ENCODE results near the gene RNU5B-1.

Gene RNU5B-1

DNA sequence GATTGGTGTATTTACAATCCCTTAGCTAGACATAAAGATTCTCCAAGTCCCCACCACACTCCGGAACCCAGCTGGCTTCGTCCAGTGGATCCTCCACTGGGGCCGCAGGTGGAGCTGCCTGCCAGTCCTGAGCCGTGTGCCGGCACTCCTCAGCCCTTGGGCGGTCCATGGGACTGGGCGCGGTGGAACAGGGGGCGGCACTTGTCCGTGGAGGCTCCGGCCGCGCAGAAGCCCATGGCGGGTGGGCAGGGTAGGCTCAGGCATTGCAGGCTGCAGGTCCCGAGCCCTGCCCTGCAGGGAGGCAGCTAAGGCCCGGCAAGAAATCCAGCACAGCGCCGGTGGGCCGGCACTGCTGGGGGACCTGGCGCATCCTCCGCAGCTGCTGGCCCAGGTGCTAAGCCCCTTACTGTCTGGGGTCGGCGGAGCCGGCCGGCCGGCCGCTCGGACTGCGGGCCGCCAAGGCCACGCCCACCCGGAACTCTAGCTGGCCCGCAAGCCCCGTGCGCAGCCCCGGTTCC lies 3.5 kb upstream of the RNU5B-1 start:
- ATAC-seq, result no peak
- TF ChIP-seq, protein P1, sequence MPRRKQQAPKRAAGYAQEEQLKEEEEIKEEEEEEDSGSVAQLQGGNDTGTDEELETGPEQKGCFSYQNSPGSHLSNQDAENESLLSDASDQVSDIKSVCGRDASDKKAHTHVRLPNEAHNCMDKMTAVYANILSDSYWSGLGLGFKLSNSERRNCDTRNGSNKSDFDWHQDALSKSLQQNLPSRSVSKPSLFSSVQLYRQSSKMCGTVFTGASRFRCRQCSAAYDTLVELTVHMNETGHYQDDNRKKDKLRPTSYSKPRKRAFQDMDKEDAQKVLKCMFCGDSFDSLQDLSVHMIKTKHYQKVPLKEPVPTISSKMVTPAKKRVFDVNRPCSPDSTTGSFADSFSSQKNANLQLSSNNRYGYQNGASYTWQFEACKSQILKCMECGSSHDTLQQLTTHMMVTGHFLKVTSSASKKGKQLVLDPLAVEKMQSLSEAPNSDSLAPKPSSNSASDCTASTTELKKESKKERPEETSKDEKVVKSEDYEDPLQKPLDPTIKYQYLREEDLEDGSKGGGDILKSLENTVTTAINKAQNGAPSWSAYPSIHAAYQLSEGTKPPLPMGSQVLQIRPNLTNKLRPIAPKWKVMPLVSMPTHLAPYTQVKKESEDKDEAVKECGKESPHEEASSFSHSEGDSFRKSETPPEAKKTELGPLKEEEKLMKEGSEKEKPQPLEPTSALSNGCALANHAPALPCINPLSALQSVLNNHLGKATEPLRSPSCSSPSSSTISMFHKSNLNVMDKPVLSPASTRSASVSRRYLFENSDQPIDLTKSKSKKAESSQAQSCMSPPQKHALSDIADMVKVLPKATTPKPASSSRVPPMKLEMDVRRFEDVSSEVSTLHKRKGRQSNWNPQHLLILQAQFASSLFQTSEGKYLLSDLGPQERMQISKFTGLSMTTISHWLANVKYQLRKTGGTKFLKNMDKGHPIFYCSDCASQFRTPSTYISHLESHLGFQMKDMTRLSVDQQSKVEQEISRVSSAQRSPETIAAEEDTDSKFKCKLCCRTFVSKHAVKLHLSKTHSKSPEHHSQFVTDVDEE (CRISPR knock-in tag; IDR thresholded peaks at IDR 0.05), result no peak
- TF ChIP-seq ZNF70 (CRISPR knock-in tag; IDR thresholded peaks at IDR 0.05) (no peak), ISL1 (CRISPR knock-in tag; IDR thresholded peaks at IDR 0.05) (no peak), TOX (CRISPR knock-in tag; IDR thresholded peaks at IDR 0.05; ENCODE audit: borderline replicate concordance) (no peak), ZNF565 (CRISPR knock-in tag; conservative IDR thresholded peaks at IDR 0.05; ENCODE audit: low read depth) (no peak)

DNA sequence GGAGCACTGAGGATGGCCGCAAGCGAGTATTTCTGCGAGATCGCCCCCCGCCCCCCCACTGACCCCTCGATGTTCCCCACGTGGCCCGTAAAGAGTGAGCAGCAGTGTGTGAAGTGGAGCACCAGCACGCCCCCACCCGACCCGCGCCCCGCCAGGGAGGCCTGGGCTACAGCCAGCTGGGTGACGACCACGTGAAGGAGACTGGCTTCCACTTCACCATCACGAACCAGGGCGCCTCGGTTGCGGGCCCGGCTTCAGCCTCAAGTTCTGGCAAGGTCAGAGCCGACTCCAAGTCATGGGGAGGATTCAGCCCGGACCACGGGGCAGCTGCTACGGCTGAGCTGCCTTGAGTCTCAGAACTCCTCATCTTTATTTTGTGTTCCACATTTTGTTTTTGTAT lies 2.4 kb upstream of the RNU5B-1 start:
- TF ChIP-seq RARB (CRISPR knock-in tag; IDR thresholded peaks at IDR 0.05) (no peak), BACH2 (CRISPR knock-in tag; IDR thresholded peaks at IDR 0.05; ENCODE audit: borderline replicate concordance) (no peak), ESRRG (CRISPR knock-in tag; IDR thresholded peaks at IDR 0.05) (no peak), TOX (CRISPR knock-in tag; IDR thresholded peaks at IDR 0.05; ENCODE audit: borderline replicate concordance) (no peak), GLIS3 (CRISPR knock-in tag; IDR thresholded peaks at IDR 0.05) (no peak), PPARA (CRISPR knock-in tag; IDR thresholded peaks at IDR 0.05; ENCODE audit: borderline replicate concordance) (no peak), TCF4 (CRISPR knock-in tag; IDR thresholded peaks at IDR 0.05; ENCODE audit: borderline replicate concordance) (no peak), ISL1 (CRISPR knock-in tag; IDR thresholded peaks at IDR 0.05) (no peak), ZC3H10 (CRISPR knock-in tag; IDR thresholded peaks at IDR 0.05) (no peak), ZNF8 (CRISPR knock-in tag; IDR thresholded peaks at IDR 0.05) (no peak), ZNF565 (CRISPR knock-in tag; conservative IDR thresholded peaks at IDR 0.05; ENCODE audit: low read depth) (no peak), ZNF70 (CRISPR knock-in tag; IDR thresholded peaks at IDR 0.05) (no peak), ZFP3 (CRISPR knock-in tag; IDR thresholded peaks at IDR 0.05) (no peak)
- TF ChIP-seq, protein P2, sequence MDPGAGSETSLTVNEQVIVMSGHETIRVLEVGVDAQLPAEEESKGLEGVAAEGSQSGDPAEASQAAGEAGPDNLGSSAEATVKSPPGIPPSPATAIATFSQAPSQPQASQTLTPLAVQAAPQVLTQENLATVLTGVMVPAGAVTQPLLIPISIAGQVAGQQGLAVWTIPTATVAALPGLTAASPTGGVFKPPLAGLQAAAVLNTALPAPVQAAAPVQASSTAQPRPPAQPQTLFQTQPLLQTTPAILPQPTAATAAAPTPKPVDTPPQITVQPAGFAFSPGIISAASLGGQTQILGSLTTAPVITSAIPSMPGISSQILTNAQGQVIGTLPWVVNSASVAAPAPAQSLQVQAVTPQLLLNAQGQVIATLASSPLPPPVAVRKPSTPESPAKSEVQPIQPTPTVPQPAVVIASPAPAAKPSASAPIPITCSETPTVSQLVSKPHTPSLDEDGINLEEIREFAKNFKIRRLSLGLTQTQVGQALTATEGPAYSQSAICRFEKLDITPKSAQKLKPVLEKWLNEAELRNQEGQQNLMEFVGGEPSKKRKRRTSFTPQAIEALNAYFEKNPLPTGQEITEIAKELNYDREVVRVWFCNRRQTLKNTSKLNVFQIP (CRISPR knock-in tag; IDR thresholded peaks at IDR 0.05; ENCODE audit: borderline replicate concordance, low read depth), result no peak
- TF ChIP-seq, protein P3, sequence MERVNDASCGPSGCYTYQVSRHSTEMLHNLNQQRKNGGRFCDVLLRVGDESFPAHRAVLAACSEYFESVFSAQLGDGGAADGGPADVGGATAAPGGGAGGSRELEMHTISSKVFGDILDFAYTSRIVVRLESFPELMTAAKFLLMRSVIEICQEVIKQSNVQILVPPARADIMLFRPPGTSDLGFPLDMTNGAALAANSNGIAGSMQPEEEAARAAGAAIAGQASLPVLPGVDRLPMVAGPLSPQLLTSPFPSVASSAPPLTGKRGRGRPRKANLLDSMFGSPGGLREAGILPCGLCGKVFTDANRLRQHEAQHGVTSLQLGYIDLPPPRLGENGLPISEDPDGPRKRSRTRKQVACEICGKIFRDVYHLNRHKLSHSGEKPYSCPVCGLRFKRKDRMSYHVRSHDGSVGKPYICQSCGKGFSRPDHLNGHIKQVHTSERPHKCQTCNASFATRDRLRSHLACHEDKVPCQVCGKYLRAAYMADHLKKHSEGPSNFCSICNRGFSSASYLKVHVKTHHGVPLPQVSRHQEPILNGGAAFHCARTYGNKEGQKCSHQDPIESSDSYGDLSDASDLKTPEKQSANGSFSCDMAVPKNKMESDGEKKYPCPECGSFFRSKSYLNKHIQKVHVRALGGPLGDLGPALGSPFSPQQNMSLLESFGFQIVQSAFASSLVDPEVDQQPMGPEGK (CRISPR knock-in tag; IDR thresholded peaks at IDR 0.05; ENCODE audit: borderline replicate concordance), result no peak
- ATAC-seq, result no peak

DNA sequence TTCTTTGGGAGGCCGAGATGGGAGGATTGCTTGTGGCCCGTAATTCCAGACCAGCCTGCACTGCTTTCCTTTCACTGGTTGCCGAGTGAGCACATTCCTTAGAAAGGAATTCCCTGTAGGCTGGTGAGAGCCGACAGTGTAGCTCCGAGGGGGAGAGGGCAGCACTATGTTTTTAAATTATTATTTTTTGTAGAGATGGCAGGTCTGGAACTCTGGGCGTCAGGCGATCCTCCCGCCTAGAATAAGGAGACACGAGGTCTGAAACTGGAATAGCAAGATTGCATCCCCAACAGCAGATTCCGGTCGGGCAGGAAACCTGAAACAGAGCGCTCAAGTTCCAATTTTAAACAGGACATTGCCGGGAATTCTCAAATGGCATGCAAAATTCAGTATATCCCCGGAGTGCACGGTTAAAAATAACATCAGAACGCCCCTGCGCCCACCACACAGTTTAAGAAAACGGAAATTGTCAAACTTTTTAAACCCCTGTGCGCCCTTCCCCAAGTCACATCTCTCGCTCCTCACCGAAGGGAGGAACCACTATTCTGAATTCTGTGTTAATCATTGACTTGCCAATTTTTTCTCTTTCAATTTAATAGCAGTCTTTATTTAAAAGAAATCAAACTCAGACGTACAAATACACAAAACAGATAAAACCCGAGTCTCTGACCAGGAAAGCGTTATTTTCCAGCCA lies 643 bp upstream of the RNU5B-1 start:
- peak; percentile 56 for ATAC-seq
- TF ChIP-seq ZC3H10 (CRISPR knock-in tag; IDR thresholded peaks at IDR 0.05), result no peak
- TF ChIP-seq CSDC2 (CRISPR knock-in tag; IDR thresholded peaks at IDR 0.05), result 0 out of 2 replicates have a peak, but pooled peaks have one; percentile 44
- TF ChIP-seq ZFP3 (CRISPR knock-in tag; IDR thresholded peaks at IDR 0.05), result 0 out of 2 replicates have a peak, but pooled peaks have one; percentile 13
- no peak for TF ChIP-seq OSR1 (CRISPR knock-in tag; IDR thresholded peaks at IDR 0.05)
- TF ChIP-seq ISL1 (CRISPR knock-in tag; IDR thresholded peaks at IDR 0.05), result 0 out of 2 replicates have a peak, but pooled peaks have one; percentile 26
- peak; percentile 32; the same call in 1 of the 2 replicates for TF ChIP-seq SNAI2 (CRISPR knock-in tag; IDR thresholded peaks at IDR 0.05)

DNA sequence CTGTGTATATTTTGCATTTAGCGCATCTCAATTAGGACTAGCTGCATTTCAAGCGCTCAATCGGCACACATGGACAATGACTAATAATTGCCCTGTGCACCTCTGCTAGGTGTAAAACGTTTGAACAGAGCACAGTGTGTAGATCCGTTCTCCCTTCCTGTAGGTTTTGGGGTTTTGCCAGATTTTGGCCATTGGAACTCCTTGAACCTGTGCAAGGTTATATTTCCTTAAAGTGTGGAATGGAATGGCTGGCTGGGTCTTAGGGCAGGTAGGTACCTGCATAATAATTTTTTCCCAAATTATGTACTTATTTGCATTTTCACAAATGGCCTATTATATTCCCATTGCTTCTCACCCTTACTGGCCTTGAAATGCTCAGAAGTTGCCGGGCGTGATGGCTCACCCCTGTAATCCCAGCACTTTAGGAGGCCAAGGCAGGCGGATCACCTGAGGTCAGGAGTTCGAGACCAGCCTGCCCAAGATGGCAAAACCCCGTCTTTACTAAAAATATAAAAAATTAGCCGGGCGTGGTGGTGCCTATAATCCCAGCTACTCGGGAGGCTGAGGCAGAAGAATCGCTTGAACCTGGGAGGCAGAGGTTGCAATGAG lies 777 bp downstream of the RNU5B-1 start:
- no peak for ATAC-seq
- TF ChIP-seq ARNTL (CRISPR knock-in tag; IDR thresholded peaks at IDR 0.05; ENCODE audit: borderline replicate concordance, low read depth), result no peak
- TF ChIP-seq, protein P1 (CRISPR knock-in tag; IDR thresholded peaks at IDR 0.05), result no peak
- TF ChIP-seq ZFP30 (CRISPR knock-in tag; IDR thresholded peaks at IDR 0.05), result 0 out of 2 replicates have a peak, but pooled peaks have one; percentile 56
- TF ChIP-seq ESRRG (CRISPR knock-in tag; IDR thresholded peaks at IDR 0.05), result peak; percentile 93; the same call in 1 of the 2 replicates
- TF ChIP-seq GLIS3 (CRISPR knock-in tag; IDR thresholded peaks at IDR 0.05), result peak; percentile 99
- TF ChIP-seq OSR1 (CRISPR knock-in tag; IDR thresholded peaks at IDR 0.05), result no peak
- TF ChIP-seq TCF4 (CRISPR knock-in tag; IDR thresholded peaks at IDR 0.05; ENCODE audit: borderline replicate concordance), result peak; percentile 45; the same call in 1 of the 2 replicates
- TF ChIP-seq SNAI2 (CRISPR knock-in tag; IDR thresholded peaks at IDR 0.05), result no peak
- TF ChIP-seq, protein P4, sequence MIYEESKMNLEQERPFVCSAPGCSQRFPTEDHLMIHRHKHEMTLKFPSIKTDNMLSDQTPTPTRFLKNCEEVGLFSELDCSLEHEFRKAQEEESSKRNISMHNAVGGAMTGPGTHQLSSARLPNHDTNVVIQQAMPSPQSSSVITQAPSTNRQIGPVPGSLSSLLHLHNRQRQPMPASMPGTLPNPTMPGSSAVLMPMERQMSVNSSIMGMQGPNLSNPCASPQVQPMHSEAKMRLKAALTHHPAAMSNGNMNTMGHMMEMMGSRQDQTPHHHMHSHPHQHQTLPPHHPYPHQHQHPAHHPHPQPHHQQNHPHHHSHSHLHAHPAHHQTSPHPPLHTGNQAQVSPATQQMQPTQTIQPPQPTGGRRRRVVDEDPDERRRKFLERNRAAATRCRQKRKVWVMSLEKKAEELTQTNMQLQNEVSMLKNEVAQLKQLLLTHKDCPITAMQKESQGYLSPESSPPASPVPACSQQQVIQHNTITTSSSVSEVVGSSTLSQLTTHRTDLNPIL (CRISPR knock-in tag; IDR thresholded peaks at IDR 0.05; ENCODE audit: low read depth), result peak; percentile 72; the same call in 1 of the 2 replicates

Data from SK-N-SH treated with all-trans-retinoic acid at 6 μM for 48 hours (cell line).